Activated naive CD4-positive, alpha-beta T cell treated with anti-CD3 and anti-CD28 coated beads for 36 hours (primary cell): ENCODE data around the gene VPS9D1. TPM values are rescaled to one million over a fixed set of nuclear protein-coding genes. Genes with fewer than 3 reads are reported as not detected.
"Not testable (repeated sequence)": the region's sequence is repeated elsewhere in the genome, so short reads cannot be mapped to it uniquely, and the experiment has no call there.

Source experiments
- CTCF ChIA-PET: fragments of 350-600 bp; sonication (Branson Sonifier 250); formaldehyde crosslinking; loops from one replicate; lab custom pipeline; 2021; ENCODE audit warnings: antibody characterized with exemption; lab: Charles Lee
- DNase-seq: peaks from one replicate; pipeline ENCODE4 v3.0.0-alpha.2; 2020
- H3K27ac Mint-ChIP-seq: one replicate; pipeline ENCODE4 v1.8.0; 2021; ENCODE audit warnings: mild to moderate bottlenecking, mixed read lengths
- H3K27me3 Mint-ChIP-seq: one replicate; pipeline ENCODE4 v1.8.0; 2021; ENCODE audit warnings: low read depth, mixed read lengths
- H3K36me3 Mint-ChIP-seq: one replicate; pipeline ENCODE4 v1.8.0; 2021; ENCODE audit warnings: low read depth, mixed read lengths
- H3K4me1 Mint-ChIP-seq: one replicate; pipeline ENCODE4 v1.8.0; 2021; ENCODE audit warnings: low read depth, mixed read lengths
- H3K4me3 Mint-ChIP-seq: one replicate; pipeline ENCODE4 v1.8.0; 2021; ENCODE audit warnings: mild to moderate bottlenecking, moderate library complexity, mixed read lengths
- H3K9me3 Mint-ChIP-seq: one replicate; pipeline ENCODE4 v1.8.0; 2021; ENCODE audit warnings: mixed read lengths
- intact Hi-C: fragments of 100-400 bp; cut with micrococcal nuclease; formaldehyde crosslinking; loops from one replicate; pipeline ENCODE4 v1.15.1; 2023
- total RNA-seq, 2 experiments: library from RNA; stranded (reverse); gene quantifications; one replicate each; pipeline ENCODE4 v1.2.3, GENCODE V29; 2021

Gene VPS9D1
- total RNA-seq, 2 experiments from 2014 or later: 0.91 to 1.4 TPM

DNA sequence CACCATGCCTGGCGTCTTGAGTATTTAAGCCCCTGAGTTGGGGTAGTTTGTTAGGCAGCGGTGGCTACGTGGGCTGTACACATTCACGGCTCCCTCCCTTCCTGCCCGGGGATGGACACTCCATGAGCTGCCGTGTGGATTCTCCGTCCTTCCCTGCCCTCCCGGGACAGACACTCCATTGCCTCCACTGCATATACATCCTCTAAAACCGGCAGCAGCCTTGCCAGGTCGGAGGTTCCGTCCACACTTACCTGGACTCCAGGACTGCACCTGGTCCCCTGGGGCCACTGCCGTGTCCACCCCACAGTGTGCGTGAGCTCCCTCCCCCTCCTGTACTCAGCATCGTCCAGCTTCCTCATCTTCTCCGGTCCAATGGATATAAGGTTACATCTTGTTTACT is 15.7 kb downstream of the VPS9D1 start:
- intact Hi-C loops: no loop called here
- DNase-seq: no peak
- Mint-ChIP-seq H3K4me3 (no peak overlapping the region), H3K36me3 (no peaks in the 10 kb centered on the region), H3K4me1 (peaks cover 22% of the 10 kb centered on the region), H3K27ac (no peak overlapping the region), H3K9me3 (no peaks in the 10 kb centered on the region), H3K27me3 (no peaks in the 10 kb centered on the region)
- CTCF ChIA-PET: interaction anchor here (0.7 to 4.2 kb wide), 10 partner anchors 9 to 205 kb away, joined by 3 to 66 read pairs (median 7); partner anchors contain the start of gene TCF25

DNA sequence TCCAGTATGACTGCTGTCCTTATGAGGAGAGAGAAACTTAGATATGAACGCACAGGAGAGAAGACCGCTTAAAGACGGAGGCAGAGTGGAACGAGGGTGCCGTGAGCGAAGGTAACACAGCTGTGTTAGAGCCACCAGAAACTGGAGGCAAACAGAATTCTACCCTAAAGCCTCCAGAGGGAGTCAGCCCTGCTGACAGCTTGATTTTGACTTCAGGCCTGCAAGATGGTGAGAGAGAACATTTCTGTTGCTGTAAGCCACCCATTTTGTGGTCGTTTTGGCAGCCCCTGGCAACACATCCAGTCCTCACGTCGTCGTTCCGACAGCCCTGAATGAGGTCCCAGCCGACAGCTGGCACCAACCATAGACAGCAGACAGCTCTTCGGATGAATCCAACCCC is 16.4 kb downstream of the VPS9D1 start:
- CTCF ChIA-PET: interaction anchor here (0.7 to 3.8 kb wide), 6 partner anchors 13 to 156 kb away, joined by 3 to 38 read pairs (median 3); no protein-coding TSS in a partner anchor
- Mint-ChIP-seq H3K4me3 (no peak overlapping the region), H3K27ac (no peak overlapping the region), H3K9me3 (no peaks in the 10 kb centered on the region), H3K36me3 (no peaks in the 10 kb centered on the region), H3K4me1 (peaks cover 25% of the 10 kb centered on the region), H3K27me3 (no peaks in the 10 kb centered on the region)
- intact Hi-C loops: loop anchor here (5.0 kb wide), 1 partner anchor 293 kb away; no protein-coding TSS in a partner anchor
- DNase-seq: no peak

DNA sequence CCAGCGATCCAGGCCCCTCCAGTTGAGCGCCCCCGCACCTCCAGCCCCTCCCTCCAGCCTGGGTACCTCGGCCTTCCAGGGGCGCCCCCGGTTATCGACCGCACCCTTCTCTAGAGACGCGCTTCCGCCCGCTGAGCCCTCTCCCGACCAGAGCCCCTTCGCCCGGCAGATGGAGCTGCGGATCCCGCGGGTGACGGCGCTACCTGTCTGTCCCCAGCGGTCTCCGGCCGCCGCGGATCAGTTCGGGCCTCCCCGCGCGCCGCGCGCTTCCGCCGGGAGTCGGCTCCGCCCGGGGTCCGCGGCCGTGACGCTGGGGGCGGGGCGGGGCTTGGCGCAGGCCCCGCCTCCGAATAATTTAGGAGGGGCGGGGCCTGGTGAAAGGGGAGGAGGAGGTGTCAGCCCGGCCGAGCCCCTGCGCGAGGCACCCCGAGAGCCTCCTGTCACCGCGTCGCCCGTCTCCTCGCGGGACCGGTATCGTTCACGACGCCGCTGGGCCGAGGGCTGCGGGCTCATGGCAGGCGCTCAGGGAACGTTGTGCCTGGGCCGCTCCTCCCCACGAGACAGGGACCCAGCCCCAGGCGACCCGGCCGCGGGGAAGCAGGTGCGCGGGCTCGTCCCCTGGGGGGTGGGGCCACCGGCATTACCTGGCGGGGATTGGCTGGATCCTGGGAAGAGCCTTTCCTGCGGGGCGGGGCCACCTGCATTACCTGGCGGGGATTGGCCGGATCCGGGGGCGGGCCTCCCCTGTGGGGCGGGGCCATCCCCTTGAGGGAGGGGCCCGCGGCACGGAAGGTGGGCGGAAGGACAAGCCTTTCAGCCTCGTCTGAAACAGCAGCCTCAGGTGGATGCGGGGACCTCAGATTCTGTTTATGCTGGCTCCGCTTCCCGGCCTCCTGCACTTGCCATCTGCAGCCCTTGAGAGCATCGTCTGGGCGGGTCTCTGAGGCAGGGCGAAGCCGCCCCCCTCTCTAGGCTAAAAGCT is 19.0 kb downstream of the VPS9D1 start, which contains the start of gene SPATA2L:
Gene SPATA2L, minus strand, starts transcription at position 281 of the 982 bp plus-strand sequence. CDS start 473 bp downstream, outside the sequence.
- Mint-ChIP-seq H3K4me3 (peak within 1 kb of the TSS; percentile 75), H3K27ac (peak within 1 kb of the TSS; percentile 63), H3K36me3 (no peaks in the 10 kb centered on the region), H3K27me3 (no peaks in the 10 kb centered on the region), H3K9me3 (no peaks in the 10 kb centered on the region), H3K4me1 (peaks cover 25% of the 10 kb centered on the region)
- CTCF ChIA-PET: interaction anchor here (0.6 to 3.2 kb wide), 11 partner anchors 14 to 319 kb away, joined by 3 to 28 read pairs (median 5); partner anchors contain the start of genes CDK10 and TCF25
- intact Hi-C loops: loop anchor here (1.0 to 5.0 kb wide), 9 partner anchors 10 to 296 kb away; partner anchors contain the start of genes CDK10, CHMP1A, SPATA33 and ZNF276
- DNase-seq: peak; percentile 97

DNA sequence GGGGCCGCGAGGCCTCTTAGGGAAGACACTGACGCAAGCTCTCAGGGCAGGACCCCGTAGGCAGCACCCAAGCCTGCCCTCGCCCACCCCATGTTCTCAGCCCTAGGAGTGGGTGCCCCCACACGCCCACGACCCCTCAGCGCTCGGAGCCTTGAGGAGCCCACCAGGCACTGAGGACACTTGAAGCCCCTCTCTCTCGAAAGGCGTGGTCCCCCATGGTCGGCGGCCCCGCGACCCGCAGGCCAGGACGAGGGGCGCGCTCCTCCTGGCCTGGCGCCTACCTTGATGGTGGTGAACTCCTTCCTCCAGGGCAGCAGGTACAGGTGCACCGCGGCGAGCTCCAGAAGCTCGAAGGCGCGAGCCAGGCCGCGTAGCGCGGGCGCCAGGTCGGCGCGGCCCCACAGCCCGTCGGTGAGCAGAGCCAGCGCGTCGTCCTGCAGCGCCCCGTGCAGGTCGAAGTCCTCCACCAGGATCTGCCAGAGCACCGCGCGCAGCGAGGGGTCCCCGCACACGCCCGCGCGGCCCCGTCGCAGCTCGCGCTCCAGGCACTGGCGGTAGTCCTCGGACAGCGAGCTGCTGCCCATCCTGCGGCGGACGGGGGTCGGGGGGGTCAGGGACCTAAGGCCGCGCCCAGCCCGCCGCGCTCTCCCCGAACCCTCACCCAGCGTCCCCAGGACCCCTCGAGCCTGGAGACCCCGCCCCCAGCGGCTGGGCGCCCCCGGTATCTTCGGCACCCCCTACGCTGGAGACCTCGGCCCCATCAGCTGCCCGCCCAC is 19.9 kb downstream of the VPS9D1 start:
- CTCF ChIA-PET: interaction anchor here (0.7 to 3.2 kb wide), 29 partner anchors 9 to 320 kb away, joined by 3 to 28 read pairs (median 4); partner anchors contain the start of genes CDK10 and TCF25
- Mint-ChIP-seq H3K9me3 (no peaks in the 10 kb centered on the region), H3K4me1 (peaks cover 22% of the 10 kb centered on the region), H3K27me3 (no peaks in the 10 kb centered on the region), H3K4me3 (peak overlapping the region; percentile 75), H3K36me3 (no peaks in the 10 kb centered on the region), H3K27ac (peak overlapping the region; percentile 63)
- peak; percentile 65 for DNase-seq
- intact Hi-C loops: loop anchor here (1.0 to 5.0 kb wide), 8 partner anchors 15 to 296 kb away; partner anchors contain the start of genes CDK10, FANCA, RPL13 and ZNF276

DNA sequence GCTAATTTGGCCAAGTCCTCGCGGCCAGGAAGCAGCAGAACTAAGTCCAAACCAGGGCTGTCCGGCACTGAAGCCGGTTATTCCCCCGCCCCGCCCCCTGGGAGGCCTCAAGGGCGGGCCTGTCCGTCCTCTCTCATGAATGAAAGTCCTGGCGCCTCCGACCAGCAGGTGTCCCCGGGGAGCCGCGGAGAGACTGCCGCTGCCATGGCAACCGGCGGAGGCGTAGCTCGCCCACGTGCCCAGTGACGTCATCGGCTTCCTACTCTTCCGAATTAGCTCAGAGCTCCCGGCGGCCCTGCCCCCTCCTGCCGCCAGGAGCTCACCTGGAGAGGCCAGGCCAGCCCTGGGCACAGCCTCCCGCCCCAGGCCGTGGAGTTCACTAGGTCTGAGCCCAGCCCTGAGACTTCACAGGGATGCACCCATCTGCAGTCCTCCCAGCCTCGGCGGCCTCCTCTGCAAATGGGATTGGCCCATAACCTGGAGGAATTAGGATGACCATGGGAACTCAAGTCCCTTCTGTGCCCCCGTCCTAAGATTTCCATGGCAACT is 20.5 kb downstream of the VPS9D1 start:
- peaks cover 2% of the 10 kb centered on the region for H3K36me3 Mint-ChIP-seq
- CTCF ChIA-PET: interaction anchor here (0.6 to 3.2 kb wide), 32 partner anchors 10 to 368 kb away, joined by 3 to 28 read pairs (median 4); partner anchors contain the start of genes CDK10 and TCF25
- no peaks in the 10 kb centered on the region for H3K9me3 Mint-ChIP-seq
- intact Hi-C loops: loop anchor here (1.0 to 5.0 kb wide), 4 partner anchors 116 to 297 kb away; partner anchors contain the start of genes FANCA and RPL13
- DNase-seq: peak; percentile 98
- H3K4me3 Mint-ChIP-seq: peak overlapping the region; percentile 75
- H3K27ac Mint-ChIP-seq: no peak overlapping the region
- H3K4me1 Mint-ChIP-seq: peaks cover 20% of the 10 kb centered on the region
- H3K27me3 Mint-ChIP-seq: no peaks in the 10 kb centered on the region

DNA sequence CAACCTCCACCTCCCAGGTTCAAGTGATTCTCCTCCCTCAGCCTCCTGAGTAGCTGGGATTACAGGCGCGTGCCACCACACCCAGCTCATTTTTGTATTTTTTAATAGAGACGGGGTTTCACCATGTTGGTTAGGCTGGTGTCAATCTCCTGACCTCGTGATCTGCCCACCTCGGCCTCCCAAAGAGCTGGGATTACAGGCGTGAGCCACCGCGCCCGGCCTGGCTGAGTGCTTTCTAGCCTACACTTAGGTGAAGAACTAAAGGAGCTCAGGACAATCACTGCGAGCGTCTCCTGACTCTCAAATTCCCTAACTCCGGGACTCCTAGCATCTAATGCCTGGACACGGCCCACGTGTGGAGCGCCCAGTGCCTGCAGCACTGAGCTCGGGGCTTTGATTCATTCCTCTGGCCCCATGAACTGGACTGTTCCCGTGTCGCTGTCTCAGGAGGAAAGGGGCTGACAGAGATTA is 21.0 kb downstream of the VPS9D1 start:
- intact Hi-C loops: loop anchor here (1.0 to 5.0 kb wide), 4 partner anchors 117 to 298 kb away; partner anchors contain the start of genes FANCA and RPL13
- CTCF ChIA-PET: interaction anchor here (0.6 to 3.2 kb wide), 27 partner anchors 10 to 367 kb away, joined by 3 to 28 read pairs (median 4); partner anchors contain the start of genes CDK10 and TCF25
- H3K9me3 Mint-ChIP-seq, DNase-seq, H3K27me3 Mint-ChIP-seq, H3K27ac Mint-ChIP-seq, H3K36me3 Mint-ChIP-seq, H3K4me3 Mint-ChIP-seq: not testable (repeated sequence)
- H3K4me1 Mint-ChIP-seq: peaks cover 20% of the 10 kb centered on the region

DNA sequence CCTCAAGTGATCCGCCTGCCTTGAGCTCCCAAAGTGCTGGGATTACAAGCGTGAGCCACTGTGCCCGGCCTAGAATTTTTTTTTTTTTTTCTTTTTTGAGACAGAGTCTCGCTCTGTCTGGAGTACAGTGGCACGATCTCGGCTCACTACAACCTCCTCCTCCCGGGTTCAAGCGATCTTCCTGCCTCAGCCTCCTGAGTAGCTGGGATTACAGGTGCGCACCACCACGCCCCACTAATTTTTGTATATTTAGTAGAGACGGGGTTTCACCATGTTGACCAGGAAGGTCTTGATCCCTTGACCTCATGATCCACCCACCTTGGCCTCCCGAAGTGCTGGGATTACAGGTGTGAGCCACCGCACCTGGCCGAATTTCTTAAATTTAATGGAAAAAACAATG is 22.0 kb downstream of the VPS9D1 start:
- H3K4me3 Mint-ChIP-seq, H3K9me3 Mint-ChIP-seq, H3K27ac Mint-ChIP-seq, DNase-seq, intact Hi-C loops, H3K36me3 Mint-ChIP-seq, H3K27me3 Mint-ChIP-seq: not testable (repeated sequence)
- H3K4me1 Mint-ChIP-seq: peaks cover 20% of the 10 kb centered on the region
- CTCF ChIA-PET: interaction anchor here (0.6 to 3.2 kb wide), 8 partner anchors 10 to 175 kb away, joined by 3 to 23 read pairs (median 6); partner anchors contain the start of genes CPNE7 and TCF25

DNA sequence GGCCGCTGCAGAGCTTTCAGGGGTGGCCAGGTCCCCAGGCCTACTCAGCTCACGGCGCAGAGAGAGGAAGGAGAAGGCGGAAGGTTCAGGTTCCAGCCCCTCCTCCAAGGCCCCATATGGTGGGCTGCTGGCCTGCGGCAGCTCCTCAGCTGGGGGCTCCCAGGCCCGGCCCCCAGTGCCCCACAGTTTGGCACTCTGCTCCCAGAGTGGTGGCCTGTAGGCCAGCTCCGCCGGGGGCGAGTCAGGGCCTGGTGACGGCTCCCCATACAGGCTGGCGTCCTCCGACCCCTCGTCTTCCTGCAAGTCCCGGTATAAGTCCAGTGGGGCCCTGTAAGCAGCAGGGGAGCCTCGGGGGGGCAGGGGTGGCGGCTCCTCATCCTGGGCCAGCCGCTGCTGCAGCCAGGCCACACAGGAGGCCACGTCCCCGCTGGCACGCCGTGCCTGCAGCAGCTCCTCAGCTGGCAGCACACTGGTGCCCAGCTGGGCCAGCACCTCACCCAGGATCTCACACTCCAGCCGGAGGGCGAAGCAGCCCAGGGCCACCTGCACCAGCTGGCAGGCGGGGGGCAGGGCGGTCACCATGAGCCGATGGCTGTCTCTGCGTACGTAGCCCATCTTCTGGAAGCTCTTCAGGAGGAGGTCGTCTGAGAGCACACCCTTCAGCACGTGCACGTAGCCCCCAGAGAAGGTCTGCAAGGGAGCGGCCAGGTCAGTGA is 22.9 kb downstream of the VPS9D1 start:
- no peaks in the 10 kb centered on the region for H3K9me3 Mint-ChIP-seq
- no peak for DNase-seq
- intact Hi-C loops: no loop called here
- peaks cover 19% of the 10 kb centered on the region for H3K4me1 Mint-ChIP-seq
- H3K4me3 Mint-ChIP-seq: no peak overlapping the region
- H3K27ac Mint-ChIP-seq: no peak overlapping the region
- CTCF ChIA-PET: interaction anchor here (0.6 to 3.2 kb wide), 6 partner anchors 9 to 122 kb away, joined by 3 to 13 read pairs (median 4); partner anchors contain the start of gene CPNE7
- peaks cover 6% of the 10 kb centered on the region for H3K36me3 Mint-ChIP-seq
- no peaks in the 10 kb centered on the region for H3K27me3 Mint-ChIP-seq

DNA sequence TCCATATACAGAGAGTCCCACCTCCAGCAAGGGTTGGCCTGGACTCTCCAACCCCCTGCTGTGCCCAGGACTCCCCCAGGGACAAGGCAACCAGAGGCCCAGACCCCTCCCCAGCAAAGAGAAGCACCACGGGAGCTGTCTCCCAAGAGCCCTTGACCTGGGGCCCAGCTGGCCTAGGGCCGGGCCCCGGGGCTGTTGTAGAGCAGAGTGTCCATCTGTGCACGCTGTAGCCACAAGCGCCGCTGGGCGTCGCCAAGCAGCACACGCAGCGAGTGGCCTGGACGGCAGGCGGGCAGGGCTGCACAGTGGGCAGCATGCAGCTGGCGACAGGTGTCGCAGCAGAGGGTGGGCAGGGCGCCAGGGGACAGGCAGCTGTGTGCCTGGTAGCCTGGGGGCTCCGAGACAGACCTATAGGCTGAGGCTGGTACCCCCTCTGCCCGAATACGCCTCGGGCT is 23.5 kb downstream of the VPS9D1 start:
- H3K27ac Mint-ChIP-seq: no peak overlapping the region
- H3K9me3 Mint-ChIP-seq: no peaks in the 10 kb centered on the region
- H3K4me3 Mint-ChIP-seq: no peak overlapping the region
- H3K36me3 Mint-ChIP-seq: peaks cover 6% of the 10 kb centered on the region
- CTCF ChIA-PET: interaction anchor here (1.3 kb wide), 1 partner anchor 9 kb away, joined by 6 read pairs; no protein-coding TSS in a partner anchor
- H3K4me1 Mint-ChIP-seq: peaks cover 14% of the 10 kb centered on the region
- intact Hi-C loops: no loop called here
- no peaks in the 10 kb centered on the region for H3K27me3 Mint-ChIP-seq
- no peak for DNase-seq

DNA sequence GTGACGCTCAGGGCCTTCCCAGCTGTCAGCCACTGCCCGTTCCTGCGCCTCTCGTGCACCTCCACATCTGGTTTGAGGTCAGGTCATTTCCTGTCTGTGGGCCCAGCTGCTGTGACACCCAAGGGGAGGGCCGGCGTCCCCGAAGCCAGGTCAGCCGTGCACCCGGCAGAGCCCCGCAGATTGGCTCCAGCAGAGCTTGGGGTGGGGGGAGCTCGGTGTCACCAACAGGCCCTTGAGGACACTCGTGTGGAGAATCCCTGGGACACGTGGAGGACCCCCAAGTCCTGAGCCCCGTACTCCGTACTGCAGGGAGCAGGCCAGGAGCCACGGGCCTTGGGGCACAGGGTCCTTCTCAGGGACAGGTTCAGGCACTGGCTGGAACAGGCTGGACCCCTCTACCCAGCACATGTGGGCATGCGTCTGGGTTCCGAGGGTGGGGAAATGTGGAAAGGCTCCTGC is 24.0 kb downstream of the VPS9D1 start:
- CTCF ChIA-PET: interaction anchor here (1.3 to 1.7 kb wide), 2 partner anchors 9 to 10 kb away, joined by 4 to 6 read pairs; no protein-coding TSS in a partner anchor
- Mint-ChIP-seq H3K4me3 (no peak overlapping the region), H3K9me3 (no peaks in the 10 kb centered on the region), H3K36me3 (peaks cover 8% of the 10 kb centered on the region), H3K27me3 (no peaks in the 10 kb centered on the region), H3K4me1 (peaks cover 12% of the 10 kb centered on the region), H3K27ac (no peak overlapping the region)
- intact Hi-C loops: no loop called here
- no peak for DNase-seq
